GM12878 (cell line): ENCODE measurements around the gene KRTAP5-4. TPM values are rescaled to one million over a fixed set of nuclear protein-coding genes. Genes with fewer than 3 reads are reported as not detected.

ENCODE experiments used
- ATAC-seq: fragments of 200-7000 bp; cut with Tn5 transposase; 3 replicates; pipeline ENCODE4 v1.9.1; 2020; ENCODE audit warnings: mild to moderate bottlenecking, moderate library complexity
- BruUV-seq: library from RNA; stranded (reverse); fragments of 400-500 nt; replicated peaks from 2 replicates; lab custom pipeline; 2021; lab: Mats Ljungman, UMichigan
- CTCF ChIA-PET: fragments of 300-600 bp; sonication (Branson Sonifier 250); formaldehyde crosslinking; extraction: SDS; loops from one replicate; lab custom pipeline; 2021; ENCODE audit warnings: inconsistent platforms; lab: Yijun Ruan, JAX
- POLR2A ChIA-PET: fragments of 350-600 bp; formaldehyde crosslinking; extraction: SDS; loops from one replicate; lab custom pipeline; 2021; ENCODE audit warnings: inconsistent platforms; lab: Charles Lee
- RAD21 ChIA-PET: fragments of 300-600 bp; sonication (Branson Sonifier 250); formaldehyde crosslinking; loops from one replicate; lab custom pipeline; 2023; ENCODE audit warnings: antibody characterized with exemption; ENCODE audit not compliant: unreplicated experiment; lab: Charles Lee
- SMC1A ChIA-PET: fragments of 300-600 bp; sonication (Branson Sonifier 250); formaldehyde crosslinking; loops from one replicate; lab custom pipeline; 2023; ENCODE audit not compliant: unreplicated experiment, uncharacterized antibody; lab: Charles Lee
- DNase-seq: peaks from one replicate; pipeline ENCODE4 v3.0.0-alpha.2; 2011; ENCODE audit warnings: low read depth, low spot score
- FAIRE-seq: peaks from 3 replicates; lab custom pipeline; 2011; peaks lifted over from hg19 to GRCh38; lab: Jason Lieb, UNC
- H2AFZ ChIP-seq: 2 replicates; pipeline ENCODE4 v1.6.0; 2011; ENCODE audit warnings: low read depth, low read length, control low read depth; ENCODE audit not compliant: control insufficient read depth
- H3K27ac ChIP-seq: 2 replicates; pipeline ENCODE4 v1.5.1; 2011; ENCODE audit warnings: control low read depth; ENCODE audit not compliant: control insufficient read depth, insufficient read depth
- H3K27me3 ChIP-seq, 2 experiments: replicated peaks in 1 of 2; 2 replicates each; pipeline versions ENCODE4 v1.6.0 to v1.6.1; 2011; ENCODE audit warnings: low read length in 1 of 2; ENCODE audit not compliant: control insufficient read depth in 2 of 2, insufficient read depth in 2 of 2
- H3K36me3 ChIP-seq, 2 experiments: 2 replicates each; pipeline ENCODE4 v1.5.1; 2011; ENCODE audit warnings: low read length in 1 of 2; ENCODE audit not compliant: control insufficient read depth in 2 of 2, insufficient read depth in 2 of 2
- H3K4me1 ChIP-seq: 2 replicates; pipeline ENCODE4 v1.6.1; 2011; ENCODE audit warnings: mild to moderate bottlenecking, low read length, moderate library complexity, mixed read lengths; ENCODE audit not compliant: control insufficient read depth, insufficient read depth
- H3K4me2 ChIP-seq: 2 replicates; pipeline ENCODE4 v1.6.0; 2011; ENCODE audit warnings: control low read depth; ENCODE audit not compliant: control insufficient read depth, insufficient read depth
- H3K4me3 ChIP-seq: fragments of 200-600 bp; sonication (generic); 2 replicates; pipeline ENCODE4 v1.5.1; 2016
- H3K79me2 ChIP-seq: 2 replicates; pipeline ENCODE4 v1.6.0; 2011; ENCODE audit warnings: low read length; ENCODE audit not compliant: control insufficient read depth, insufficient read depth
- H3K9ac ChIP-seq: 2 replicates; pipeline ENCODE4 v1.8.0; 2011; ENCODE audit warnings: low read length, control low read depth, mixed read lengths; ENCODE audit not compliant: control insufficient read depth, insufficient read depth
- H3K9me3 ChIP-seq: replicated peaks from 3 replicates; pipeline ENCODE4 v1.5.1; 2011; ENCODE audit warnings: mild to moderate bottlenecking, low read length; ENCODE audit not compliant: control insufficient read depth, insufficient read depth
- H4K20me1 ChIP-seq: 2 replicates; pipeline ENCODE4 v1.6.0; 2011; ENCODE audit not compliant: control insufficient read depth, insufficient read depth
- ASH2L ChIP-seq: fragments of 300-600, 200-600 bp; sonication (generic); IDR thresholded peaks from 2 replicates; pipeline ENCODE4 v1.6.1; 2017; ENCODE audit warnings: low read depth, mild to moderate bottlenecking, borderline replicate concordance
- BRCA1 ChIP-seq: IDR thresholded peaks from 2 replicates; pipeline ENCODE4 v1.6.1; 2011; ENCODE audit warnings: low read depth, low read length, improper control_type of control experiment
- CBX5 ChIP-seq: sonication (generic); IDR thresholded peaks from 2 replicates; pipeline ENCODE4 v1.6.1; 2016; ENCODE audit warnings: low read depth, moderate library complexity, mild to moderate bottlenecking, inconsistent platforms
- CHD1 ChIP-seq: IDR thresholded peaks from 2 replicates; pipeline ENCODE4 v1.6.1; 2012; ENCODE audit warnings: low read depth, low read length, improper control_type of control experiment
- CREB1 ChIP-seq: IDR thresholded peaks from 2 replicates; pipeline ENCODE4 v1.6.1; 2012; ENCODE audit warnings: low read depth, mild to moderate bottlenecking, inconsistent platforms
- IRF3 ChIP-seq: fragments of 450-650 bp; IDR thresholded peaks from 2 replicates; pipeline ENCODE4 v1.6.1; 2014; ENCODE audit warnings: mild to moderate bottlenecking
- JUNB ChIP-seq: IDR thresholded peaks from 2 replicates; pipeline ENCODE4 v1.6.1; 2016; ENCODE audit warnings: antibody characterized with exemption, mild to moderate bottlenecking
- KDM1A ChIP-seq: fragments of 200-600 bp; sonication (generic); IDR thresholded peaks from 2 replicates; pipeline ENCODE4 v1.6.1; 2016; ENCODE audit warnings: borderline replicate concordance
- NR2C2 ChIP-seq: IDR thresholded peaks from 2 replicates; pipeline ENCODE4 v1.6.1; 2011; ENCODE audit warnings: borderline replicate concordance, low read depth; ENCODE audit not compliant: control insufficient read depth, insufficient read length
- PRDM15 ChIP-seq: fragments of 450-650 bp; formaldehyde crosslinking; IDR thresholded peaks from 2 replicates; pipeline ENCODE4 v1.4.0; 2020; ENCODE audit warnings: mild to moderate bottlenecking, moderate library complexity
- RAD21 ChIP-seq: IDR thresholded peaks from 2 replicates; pipeline ENCODE4 v1.6.1; 2011; ENCODE audit warnings: mild to moderate bottlenecking, low read depth, low read length, moderate library complexity; ENCODE audit not compliant: insufficient read depth
- SMC3 ChIP-seq: IDR thresholded peaks from 2 replicates; pipeline ENCODE4 v1.6.1; 2011; ENCODE audit warnings: low read length, improper control_type of control experiment, borderline replicate concordance
- ZBTB11 ChIP-seq: fragments of 450-650 bp; formaldehyde crosslinking; IDR thresholded peaks from 2 replicates; pipeline ENCODE4 v1.5.0; 2022; ENCODE audit warnings: mild to moderate bottlenecking, missing genetic modification characterization
- ZNF207 ChIP-seq: fragments of 450-650 bp; IDR thresholded peaks from 2 replicates; pipeline ENCODE4 v1.6.1; 2014; ENCODE audit warnings: antibody characterized with exemption, mild to moderate bottlenecking, borderline replicate concordance
- ZNF274 ChIP-seq: IDR thresholded peaks from one replicate; pipeline ENCODE4 v1.8.0; 2011; ENCODE audit not compliant: insufficient read length, insufficient read depth
- WGBS: methylation state at CpG from one replicate; pipeline ENCODE4 v1.1.6; 2016; ENCODE audit warnings: low lambda C conversion rate; ENCODE audit not compliant: insufficient replicate concordance, insufficient coverage; ENCODE audit errors: missing lambda C conversion rate; 5-methylcytosine and 5-hydroxymethylcytosine counted together
- in situ Hi-C: fragments of 300-500 bp; cut with MboI; formaldehyde crosslinking; loops from 9 replicates; pipeline ENCODE4 v1.14.3; 2018; ENCODE audit warnings: mixed read lengths
- intact Hi-C: fragments of 100-400 bp; cut with micrococcal nuclease; formaldehyde crosslinking; loops from one replicate; pipeline ENCODE4 v1.14.2; 2022; ENCODE audit not compliant: unreplicated experiment
- polyA plus RNA-seq, 11 experiments: library from polyadenylated mRNA; depleted of rRNA in 4 of 11; unstranded in 6 of 11; stranded (reverse) in 5 of 11; fragments of >200 nt; fragmentation: Nextera tagmentation in 4 of 11; fragmentation: Illumina TruSeq in 1 of 11; extraction: Ambion mirVana in 4 of 11; extraction: Trizol in 1 of 11; gene quantifications; 1 replicate in 1 of 11; 2 replicates in 10 of 11; pipeline versions ENCODE4 v1.2.1 to v1.2.3, GENCODE V29; 2011 to 2016; ENCODE audit warnings: inconsistent platforms in 2 of 11, missing spikeins in 2 of 11, low read depth in 1 of 11
- total RNA-seq, 4 experiments: library from RNA; depleted of rRNA in 3 of 4; stranded (reverse); fragments of >200 nt in 3 of 4; fragmentation: Illumina TruSeq in 1 of 4; extraction: Trizol in 1 of 4; gene quantifications; 2 replicates each; pipeline versions ENCODE4 v1.2.1 to v1.2.3, GENCODE V29; 2013 to 2021

The KRTAP5-4 gene
- total and polyA plus RNA-seq, 10 of the 15 experiments (the other 5 are each of a cell fraction or from before 2014, with no cell fraction given), result not detected

- TF ChIP-seq PRDM15 (CRISPR knock-in tag), result no peak
Observed at GRCh38 chr11:1597994-1598380, 24.0 kb downstream of the KRTAP5-4 start, which contains the start of gene KRTAP5-2 (continued).

- intact Hi-C loops (no loop called here), in situ Hi-C loops (no loop called here)
- no peaks in the 10 kb centered on the region for H3K9me3 ChIP-seq
- ChIA-PET RAD21 (no interaction called here), SMC1A (interaction anchor here (1.8 kb wide), 1 partner anchor 29 kb away, joined by 4 read pairs; no protein-coding TSS in a partner anchor), CTCF (interaction anchor here (1.2 kb wide), 1 partner anchor 16 kb away, joined by 3 read pairs; no protein-coding TSS in a partner anchor), POLR2A (interaction anchor here (0.7 kb wide), 1 partner anchor 26 kb away, joined by 4 read pairs; no protein-coding TSS in a partner anchor)
- H3K4me2 ChIP-seq, result no peak overlapping the region
- no peak overlapping the region for H3K4me3 ChIP-seq
- H3K27me3 ChIP-seq, result no peaks in the 10 kb centered on the region; a peak in 2 of 4 replicates
- BruUV-seq, result no TSS peak
- ATAC-seq, result no peak
- H3K27ac ChIP-seq, result no peak overlapping the region
- no peak overlapping the region for H2AFZ ChIP-seq
- H4K20me1 ChIP-seq, result no peaks in the 10 kb centered on the region
- no peaks in the 10 kb centered on the region for H3K36me3 ChIP-seq
- H3K79me2 ChIP-seq, result no peaks in the 10 kb centered on the region
- no peak for DNase-seq
- H3K4me1 ChIP-seq, result no peaks in the 10 kb centered on the region
- 35% methylated on average over 10 of the region's 10 CpGs for WGBS
- FAIRE-seq, result no peak
- no peak overlapping the region for H3K9ac ChIP-seq
- TF ChIP-seq RAD21, result no peak
- TF ChIP-seq ZNF274, result no peak
- TF ChIP-seq JUNB, result no peak
- TF ChIP-seq IRF3, result no peak
- no peak for TF ChIP-seq ASH2L
- TF ChIP-seq CHD1, result no peak
- no peak for TF ChIP-seq SMC3
- TF ChIP-seq ZNF207, result no peak
- no peak for TF ChIP-seq ZBTB11 (CRISPR knock-in tag)
- TF ChIP-seq KDM1A, result no peak
- TF ChIP-seq CBX5, result no peak
- TF ChIP-seq CREB1, result no peak
- no peak for TF ChIP-seq NR2C2
- TF ChIP-seq BRCA1, result no peak
Observed at GRCh38 chr11:1597331-1597993, 24.5 kb downstream of the KRTAP5-4 start.
